Thyroid gland (tissue), 4 donors: ENCODE measurements around the gene UBE2I. TPM values are rescaled to one million over a fixed set of nuclear protein-coding genes. Genes with fewer than 3 reads are reported as not detected.
"Not testable (repeated sequence)": the region's sequence is repeated elsewhere in the genome, so short reads cannot be mapped to it uniquely, and the experiment has no call there.

Experiments
- DNase-seq, 2 donors: peaks; one replicate each; pipeline ENCODE4 v3.0.0-alpha.2; 2019
- H3K27ac ChIP-seq, 3 donors: fragments of 200-600 bp; sonication (generic); 1 replicate in 2 of 3; 2 replicates in 1 of 3; pipeline ENCODE4 v1.5.1; 2016 to 2019; ENCODE audit warnings: mild to moderate bottlenecking in 1 of 3, moderate library complexity in 1 of 3
- H3K27me3 ChIP-seq: fragments of 200-600 bp; sonication (generic); one replicate; pipeline ENCODE4 v1.5.1; 2019
- H3K36me3 ChIP-seq, 2 donors: fragments of 200-600 bp; sonication (generic); one replicate each; pipeline ENCODE4 v1.5.1; 2016 to 2019
- H3K4me1 ChIP-seq, 2 donors: fragments of 200-600 bp; sonication (generic); one replicate each; pipeline ENCODE4 v1.5.1; 2017 to 2019
- H3K4me3 ChIP-seq, 3 donors: fragments of 200-600 bp; sonication (generic); replicated peaks in 1 of 3; 1 replicate in 2 of 3; 2 replicates in 1 of 3; pipeline ENCODE4 v1.5.1; 2016; ENCODE audit warnings: mild to moderate bottlenecking in 1 of 3
- H3K9me3 ChIP-seq: fragments of 200-600 bp; sonication (generic); one replicate; pipeline ENCODE4 v1.5.1; 2017
- POLR2A ChIP-seq, 2 donors: fragments of 450-650 bp; IDR thresholded peaks; one replicate each; pipeline ENCODE4 v1.6.1; 2017; ENCODE audit warnings: antibody characterized with exemption in 2 of 2, mild to moderate bottlenecking in 2 of 2, moderate library complexity in 1 of 2
- WGBS, 2 donors: methylation state at CpG; one replicate each; pipeline ENCODE4 v1.1.5; 2017; 5-methylcytosine and 5-hydroxymethylcytosine counted together
- intact Hi-C: fragments of 100-400 bp; cut with DNase I; formaldehyde crosslinking; loops from one replicate; pipeline ENCODE4 v1.15.1; 2023
- total RNA-seq, 4 donors: library from RNA; depleted of rRNA; stranded (reverse); fragments of >200 nt; gene quantifications; one replicate each; pipeline ENCODE4 v1.2.3, GENCODE V29; 2016
- TF ChIP-seq, protein P1 (sequence below), 6 experiments: fragments of 200-600 bp in 3 of 6; fragments of 450-650 bp in 3 of 6; sonication (generic) in 3 of 6; IDR thresholded peaks; one replicate each; pipeline ENCODE4 v1.5.1; 2016 to 2019; ENCODE audit warnings: antibody characterized with exemption in 6 of 6, mild to moderate bottlenecking in 2 of 6, inconsistent platforms in 1 of 6, moderate library complexity in 1 of 6

The UBE2I gene
- total RNA-seq, 4 donors from 2014 or later: 43.4 to 107 (median 79.6) TPM

DNA sequence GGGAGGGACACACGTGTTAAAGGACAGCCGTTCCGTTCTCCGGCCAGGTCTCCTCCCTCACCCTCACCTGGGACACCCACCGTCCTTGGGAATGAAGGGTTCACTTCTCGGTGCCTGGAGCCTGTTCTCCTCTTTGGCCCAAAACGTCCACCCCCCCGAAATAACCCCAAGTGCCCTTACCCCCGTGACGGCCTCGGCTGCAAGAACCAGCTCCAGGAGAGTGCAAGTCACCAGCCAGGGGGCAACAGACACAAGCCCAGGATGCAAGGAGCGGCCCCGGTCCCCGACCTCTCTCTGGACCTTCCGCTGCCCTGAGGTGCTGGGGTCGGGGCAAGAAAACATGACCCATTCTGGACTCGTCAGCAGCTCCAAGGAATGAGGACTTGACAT is 20.0 kb upstream of the UBE2I start:
- no peaks in the 10 kb centered on the region for H3K27me3 ChIP-seq
- intact Hi-C loops: no loop called here
- H3K9me3 ChIP-seq: no peaks in the 10 kb centered on the region
- no peak overlapping the region for H3K27ac ChIP-seq
- H3K4me1 ChIP-seq: no peaks in the 10 kb centered on the region
- TF ChIP-seq POLR2A (IDR thresholded peaks at IDR 0.05): no peak
- TF ChIP-seq, protein P1, sequence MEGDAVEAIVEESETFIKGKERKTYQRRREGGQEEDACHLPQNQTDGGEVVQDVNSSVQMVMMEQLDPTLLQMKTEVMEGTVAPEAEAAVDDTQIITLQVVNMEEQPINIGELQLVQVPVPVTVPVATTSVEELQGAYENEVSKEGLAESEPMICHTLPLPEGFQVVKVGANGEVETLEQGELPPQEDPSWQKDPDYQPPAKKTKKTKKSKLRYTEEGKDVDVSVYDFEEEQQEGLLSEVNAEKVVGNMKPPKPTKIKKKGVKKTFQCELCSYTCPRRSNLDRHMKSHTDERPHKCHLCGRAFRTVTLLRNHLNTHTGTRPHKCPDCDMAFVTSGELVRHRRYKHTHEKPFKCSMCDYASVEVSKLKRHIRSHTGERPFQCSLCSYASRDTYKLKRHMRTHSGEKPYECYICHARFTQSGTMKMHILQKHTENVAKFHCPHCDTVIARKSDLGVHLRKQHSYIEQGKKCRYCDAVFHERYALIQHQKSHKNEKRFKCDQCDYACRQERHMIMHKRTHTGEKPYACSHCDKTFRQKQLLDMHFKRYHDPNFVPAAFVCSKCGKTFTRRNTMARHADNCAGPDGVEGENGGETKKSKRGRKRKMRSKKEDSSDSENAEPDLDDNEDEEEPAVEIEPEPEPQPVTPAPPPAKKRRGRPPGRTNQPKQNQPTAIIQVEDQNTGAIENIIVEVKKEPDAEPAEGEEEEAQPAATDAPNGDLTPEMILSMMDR (IDR thresholded peaks at IDR 0.05): no peak
- H3K36me3 ChIP-seq: no peaks in the 10 kb centered on the region
- WGBS, 2 donors: 7 to 8% methylated on average over 12 to 14 of the region's 17 CpGs
- no peak for DNase-seq
- H3K4me3 ChIP-seq: no peak overlapping the region

DNA sequence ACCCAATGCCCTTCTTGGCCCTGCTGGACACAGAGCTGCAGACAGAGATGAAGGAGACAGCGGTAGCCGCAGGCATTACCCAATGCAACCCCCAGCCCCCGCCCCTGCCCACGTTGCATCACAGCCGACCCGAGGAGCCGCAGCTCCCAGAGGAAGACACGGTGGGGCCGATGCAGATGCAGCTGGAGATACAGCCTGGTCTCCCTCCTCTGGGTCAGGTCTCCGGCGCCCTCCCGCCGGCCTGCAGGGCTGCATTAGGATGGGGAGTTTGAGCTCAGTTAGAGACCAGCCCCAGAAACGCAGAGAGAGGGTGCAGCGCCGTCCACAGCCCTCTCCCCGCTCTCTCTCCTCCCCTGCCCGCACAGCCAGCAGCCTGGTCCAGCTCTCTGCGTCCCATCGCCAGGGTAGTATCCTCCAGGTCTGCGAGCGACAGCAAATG is 19.4 kb upstream of the UBE2I start:
- Histone ChIP-seq H3K27me3 (no peaks in the 10 kb centered on the region), H3K27ac (no peak overlapping the region), H3K36me3 (no peaks in the 10 kb centered on the region), H3K4me1 (no peaks in the 10 kb centered on the region), H3K4me3 (no peak overlapping the region), H3K9me3 (no peaks in the 10 kb centered on the region)
- WGBS, 2 donors: 37 to 41% methylated on average over 9 to 16 of the region's 22 CpGs
- intact Hi-C loops: no loop called here
- TF ChIP-seq POLR2A (IDR thresholded peaks at IDR 0.05): no peak
- TF ChIP-seq, protein P1 (IDR thresholded peaks at IDR 0.05): no peak
- DNase-seq: no peak

DNA sequence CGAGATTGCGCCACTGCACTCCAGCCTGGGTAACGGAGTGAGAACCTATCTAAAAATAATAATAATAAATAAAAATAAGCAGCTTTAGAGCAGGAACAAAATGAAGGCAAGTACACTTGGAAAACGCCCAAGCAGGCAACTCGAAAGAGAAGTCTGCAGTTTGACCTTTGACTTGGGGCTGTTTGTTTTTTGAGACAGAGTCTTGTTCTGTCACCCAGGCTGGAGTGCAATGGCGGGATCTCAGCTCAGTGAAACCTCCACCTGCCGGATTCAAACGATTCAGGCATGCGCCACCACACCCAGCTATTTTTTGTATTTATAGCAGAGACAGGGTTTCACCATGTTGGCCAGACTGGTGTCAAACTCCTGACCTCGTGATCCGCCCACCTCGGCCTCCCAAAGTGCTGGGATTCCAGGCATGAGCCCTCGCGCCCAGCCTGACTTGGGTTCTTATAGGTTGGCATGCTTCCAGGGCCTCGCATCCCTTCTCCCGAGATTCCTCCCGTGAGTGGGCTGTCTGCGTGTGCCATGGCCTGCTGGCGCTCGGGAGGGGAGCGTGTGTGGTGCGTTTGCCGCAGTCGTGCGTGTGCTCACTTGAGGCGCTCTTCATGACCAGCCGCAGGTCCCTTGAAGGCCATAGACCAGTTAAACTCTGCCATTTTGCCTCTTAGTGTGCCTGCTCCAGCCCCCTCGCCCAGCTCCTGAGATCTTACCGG is 18.4 kb upstream of the UBE2I start:
- no peak for TF ChIP-seq POLR2A (IDR thresholded peaks at IDR 0.05)
- TF ChIP-seq, protein P1 (IDR thresholded peaks at IDR 0.05): no peak
- H3K4me1 ChIP-seq: no peaks in the 10 kb centered on the region
- intact Hi-C loops: no loop called here
- no peaks in the 10 kb centered on the region for H3K36me3 ChIP-seq
- H3K9me3 ChIP-seq: no peaks in the 10 kb centered on the region
- no peak overlapping the region for H3K27ac ChIP-seq
- 73 to 75% methylated on average over 18 to 29 of the region's 29 CpGs for WGBS, 2 donors
- no peak overlapping the region for H3K4me3 ChIP-seq
- no peak for DNase-seq
- H3K27me3 ChIP-seq: no peaks in the 10 kb centered on the region

DNA sequence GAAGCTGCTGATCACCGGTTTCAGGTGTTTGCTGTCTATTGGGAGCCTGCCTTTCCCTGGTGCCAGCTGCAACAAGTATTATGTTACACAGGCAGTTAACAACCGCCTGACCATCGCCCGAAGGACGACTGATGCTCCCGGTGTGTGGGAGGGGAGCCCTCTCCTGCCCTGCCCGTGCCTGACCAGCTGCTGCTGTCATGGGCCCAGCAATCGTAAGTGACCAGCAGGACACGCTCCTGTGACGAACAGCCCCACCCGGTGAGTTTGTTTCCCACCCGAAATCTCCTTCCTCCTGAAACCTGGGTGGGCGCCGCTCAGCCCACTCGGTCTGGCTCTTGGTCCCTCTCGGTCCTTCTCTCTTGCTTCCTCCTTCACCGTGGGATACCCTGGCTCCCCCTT is 17.9 kb upstream of the UBE2I start:
- Histone ChIP-seq H3K4me3 (no peak overlapping the region), H3K27ac (no peak overlapping the region), H3K36me3 (no peaks in the 10 kb centered on the region), H3K4me1 (peaks cover 0 to under 1% of the 10 kb centered on the region in 2 donors), H3K27me3 (no peaks in the 10 kb centered on the region), H3K9me3 (no peaks in the 10 kb centered on the region)
- WGBS, 2 donors: 54 to 75% methylated on average over 11 to 17 of the region's 17 CpGs
- no peak for DNase-seq
- intact Hi-C loops: no loop called here
- TF ChIP-seq, protein P1 (IDR thresholded peaks at IDR 0.05): no peak
- no peak for TF ChIP-seq POLR2A (IDR thresholded peaks at IDR 0.05)

DNA sequence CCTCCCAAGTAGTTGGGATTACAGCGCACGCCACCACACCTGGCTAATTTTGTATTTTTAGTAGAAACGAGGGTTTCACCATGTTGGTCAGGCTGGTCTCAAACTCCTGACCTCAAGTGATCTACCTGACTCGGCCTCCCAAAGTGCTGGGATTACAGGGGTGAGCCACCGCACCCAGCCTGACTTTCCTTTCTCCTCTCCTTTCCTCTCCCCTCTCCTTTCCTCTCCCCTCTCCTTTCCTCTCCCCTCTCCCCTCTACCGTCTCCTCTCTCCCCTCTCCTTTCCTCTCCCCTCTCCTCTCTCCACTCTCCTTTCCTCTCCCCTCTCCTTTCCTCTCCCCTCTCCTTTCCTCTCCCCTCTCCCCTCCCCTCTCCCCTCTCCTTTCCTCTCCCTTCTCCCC is 17.2 kb upstream of the UBE2I start:
- H3K4me1 ChIP-seq, intact Hi-C loops, H3K4me3 ChIP-seq, H3K27ac ChIP-seq, H3K27me3 ChIP-seq, H3K36me3 ChIP-seq, H3K9me3 ChIP-seq, DNase-seq: not testable (repeated sequence)
- 74 to 77% methylated on average over 6 of the region's 6 CpGs for WGBS, 2 donors

DNA sequence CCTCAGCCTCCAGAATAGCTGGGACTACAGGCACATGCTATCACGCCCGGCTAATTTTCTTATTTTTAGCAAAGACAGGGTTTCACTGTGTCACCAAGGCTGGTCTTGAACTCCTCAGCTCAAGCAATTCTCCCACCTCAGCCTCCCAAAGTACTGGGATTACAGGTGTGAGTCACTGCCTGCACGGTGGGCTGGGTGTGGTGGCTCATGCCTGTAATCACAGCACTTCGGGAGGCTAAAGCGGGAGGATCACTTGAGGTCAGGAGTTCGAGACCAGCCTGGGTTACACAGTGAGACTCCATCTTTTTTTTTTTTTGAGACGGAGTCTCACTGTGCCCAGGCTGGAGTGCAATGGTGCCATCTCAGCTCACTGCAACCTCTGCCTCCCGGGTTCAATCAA is 16.6 kb upstream of the UBE2I start:
- 81 to 84% methylated on average over 8 of the region's 8 CpGs for WGBS, 2 donors
- not testable (repeated sequence) for H3K27me3 ChIP-seq

More for the DNA sequence above, 16.6 kb upstream of the UBE2I start:
- intact Hi-C loops, H3K9me3 ChIP-seq, DNase-seq, H3K27ac ChIP-seq, H3K36me3 ChIP-seq, H3K4me3 ChIP-seq: not testable (repeated sequence)
- H3K4me1 ChIP-seq: peaks cover 3 to 11% of the 10 kb centered on the region in 2 donors
